ENCODE results near the gene LRR1. TPM values are rescaled to one million over a fixed set of nuclear protein-coding genes. Genes with fewer than 3 reads are reported as not detected.

LRR1 gene
- 12.5 and 20.6 TPM in 2 replicates for total RNA-seq

GRCh38 chr14:49598485-49599300 lies at the start of gene LRR1:
LRR1 (plus strand) TSS chr14:49598940; CDS start chr14:49599021, 81 bp downstream.

GRCh38 chr14:49585803-49586672 lies 12.7 kb upstream of the LRR1 start, which contains the start of gene RPS29:
RPS29 (minus strand) TSS chr14:49586380; CDS start chr14:49586346, 34 bp downstream.

GRCh38 chr14:49620182-49621113 lies 21.7 kb downstream of the LRR1 start, which contains the start of the genes MGAT2 and RPL36AL:
MGAT2 (plus strand) TSS chr14:49620799; CDS start chr14:49621269, 470 bp downstream.
RPL36AL (minus strand) TSS chr14:49620626; CDS start chr14:49619104, 1,522 bp downstream.

GRCh38 chr14:49634547-49635334 lies 36.0 kb downstream of the LRR1 start, which contains the start of gene DNAAF2:
DNAAF2 (minus strand) TSS chr14:49635244; CDS start chr14:49635149, 95 bp downstream.

Other genes with a start within 250 kb of the LRR1 start
- 8,490 and 21,435 TPM in 2 replicates for gene RPS29, start 12.6 kb upstream of the LRR1 start, total RNA-seq
- 205 and 208 TPM in 2 replicates for gene RPL36AL, start 21.7 kb downstream of the LRR1 start, total RNA-seq
- gene MGAT2, start 21.9 kb downstream of the LRR1 start, total RNA-seq = 33.8 and 78.5 TPM in 2 replicates
- gene DNAAF2, start 36.3 kb downstream of the LRR1 start, total RNA-seq = 5.5 and 10.6 TPM in 2 replicates
- gene POLE2, start 89.3 kb downstream of the LRR1 start, total RNA-seq = 3.9 and 25.7 TPM in 2 replicates
- 0.65 and 2.2 TPM in 2 replicates for gene KLHDC1, start 94.2 kb downstream of the LRR1 start, total RNA-seq
- gene KLHDC2, start 169.2 kb downstream of the LRR1 start, total RNA-seq = 34.3 and 42.9 TPM in 2 replicates